HepG2 (cell line): ENCODE data around the gene MC2R. TPM values are rescaled to one million over a fixed set of nuclear protein-coding genes. Genes with fewer than 3 reads are reported as not detected.

ENCODE experiments used
- ATAC-seq: fragments of 200-7000 bp; cut with Tn5 transposase; 3 replicates; pipeline ENCODE4 v1.9.1; 2020; ENCODE audit warnings: mild to moderate bottlenecking, moderate library complexity
- BruUV-seq: library from RNA; stranded (reverse); fragments of 400-500 nt; replicated peaks from 2 replicates; lab custom pipeline; 2021; lab: Mats Ljungman, UMichigan
- CTCF ChIA-PET: fragments of 300-600 bp; formaldehyde crosslinking; extraction: SDS; loops from one replicate; lab custom pipeline; 2021; ENCODE audit warnings: low total read pairs, inconsistent platforms, low intra/inter-chr PET ratio; lab: Yijun Ruan, JAX
- POLR2A ChIA-PET: fragments of 350-600 bp; sonication (Branson Sonifier 250); formaldehyde crosslinking; loops from one replicate; lab custom pipeline; 2020; ENCODE audit warnings: antibody characterized with exemption, inconsistent platforms; lab: Yijun Ruan, JAX
- DNase-seq: peaks from one replicate; pipeline ENCODE4 v3.0.0-alpha.2; 2015; ENCODE audit warnings: low spot score
- FAIRE-seq: peaks from 3 replicates; lab custom pipeline; 2011; peaks lifted over from hg19 to GRCh38; lab: Jason Lieb, UNC
- H2AFZ ChIP-seq: one replicate; pipeline ENCODE4 v1.6.1; 2011; ENCODE audit warnings: low read length, inconsistent platforms
- H3K27ac ChIP-seq: fragments of 300-600 bp; 3 replicates; pipeline ENCODE4 v1.8.0; 2011; ENCODE audit warnings: mixed run types, mild to moderate bottlenecking, mixed read lengths, low read length, inconsistent platforms; ENCODE audit not compliant: insufficient read depth; ENCODE audit errors: extremely low read length
- H3K27me3 ChIP-seq, 2 experiments: fragments of 200-600 bp in 1 of 2; 2 replicates in 1 of 2; 3 replicates in 1 of 2; pipeline versions ENCODE4 v1.6.0 to v1.8.0; 2011; ENCODE audit warnings: low read length in 2 of 2, mild to moderate bottlenecking in 2 of 2, moderate library complexity in 2 of 2, inconsistent platforms in 1 of 2; ENCODE audit not compliant: insufficient read depth in 2 of 2, control insufficient read depth in 1 of 2
- H3K36me3 ChIP-seq, 2 experiments: fragments of 200-600 bp in 1 of 2; replicated peaks in 1 of 2; 2 replicates in 1 of 2; 3 replicates in 1 of 2; pipeline versions ENCODE4 v1.5.1 to v1.8.0; 2011; ENCODE audit warnings: low read length in 2 of 2, inconsistent platforms in 1 of 2; ENCODE audit not compliant: insufficient read depth in 2 of 2, control insufficient read depth in 1 of 2
- H3K4me1 ChIP-seq: 2 replicates; pipeline ENCODE4 v1.5.1; 2012; ENCODE audit warnings: low read length, inconsistent platforms; ENCODE audit not compliant: insufficient read depth
- H3K4me2 ChIP-seq: 2 replicates; pipeline ENCODE4 v1.6.0; 2011; ENCODE audit warnings: low read depth, low read length, inconsistent platforms
- H3K4me3 ChIP-seq, 3 experiments: fragments of 200-600 bp in 1 of 3; sonication (generic), shearing (Covaris generic) in 1 of 3; replicated peaks in 1 of 3; 2 replicates each; pipeline ENCODE4 v1.5.1; 2011 to 2016; ENCODE audit warnings: low read length in 3 of 3, inconsistent platforms in 2 of 3, low read depth in 2 of 3, mild to moderate bottlenecking in 2 of 3, control low read depth in 1 of 3, mixed read lengths in 1 of 3; ENCODE audit not compliant: insufficient read depth in 1 of 3
- H3K79me2 ChIP-seq: one replicate; pipeline ENCODE4 v1.6.1; 2011; ENCODE audit warnings: low read length, inconsistent platforms; ENCODE audit not compliant: insufficient read depth
- H3K9ac ChIP-seq: 2 replicates; pipeline ENCODE4 v1.6.0; 2011; ENCODE audit warnings: mild to moderate bottlenecking, low read depth, low read length, inconsistent platforms; ENCODE audit not compliant: insufficient read depth
- H3K9me3 ChIP-seq: 2 replicates; pipeline ENCODE4 v1.5.1; 2012; ENCODE audit warnings: mild to moderate bottlenecking, low read length
- H4K20me1 ChIP-seq: 2 replicates; pipeline ENCODE4 v1.6.0; 2011; ENCODE audit warnings: inconsistent platforms, mild to moderate bottlenecking, low read length, moderate library complexity; ENCODE audit not compliant: insufficient read depth
- CAMTA2 ChIP-seq: sonication (generic); formaldehyde crosslinking; IDR thresholded peaks from 2 replicates; pipeline ENCODE4 v1.4.0; 2020; ENCODE audit warnings: mild to moderate bottlenecking, missing genetic modification reagents, borderline replicate concordance
- CCAR2 ChIP-seq: fragments of 200-400 bp; formaldehyde crosslinking; optimal IDR thresholded peaks from 2 replicates; pipeline ENCODE3; 2018; ENCODE audit warnings: low read depth, mild to moderate bottlenecking, low read length, moderate library complexity
- FOXM1 ChIP-seq: sonication (generic); formaldehyde crosslinking; IDR thresholded peaks from 2 replicates; pipeline ENCODE4 v1.5.0; 2020; ENCODE audit warnings: missing genetic modification reagents
- FOXP1 ChIP-seq, 2 experiments: fragments of 450-650 bp in 1 of 2; IDR thresholded peaks; 2 replicates each; pipeline ENCODE4 v1.6.1; 2017 to 2018; ENCODE audit warnings: antibody characterized with exemption in 1 of 2
- HMG20B ChIP-seq: conservative IDR thresholded peaks from 2 replicates; pipeline ENCODE4 v1.6.1; 2016; ENCODE audit warnings: missing genetic modification reagents, missing compliant biosample characterization
- HNRNPUL1 ChIP-seq: fragments of 200-400 bp; formaldehyde crosslinking; IDR thresholded peaks from 2 replicates; pipeline ENCODE4 v1.6.1; 2017; ENCODE audit warnings: low read depth, mild to moderate bottlenecking, low read length, moderate library complexity
- HOXA9 ChIP-seq: sonication (generic); formaldehyde crosslinking; IDR thresholded peaks from 2 replicates; pipeline ENCODE4 v1.8.1; 2022; ENCODE audit warnings: missing genetic modification reagents, mild to moderate bottlenecking, moderate library complexity, borderline replicate concordance
- PAF1 ChIP-seq: IDR thresholded peaks from 2 replicates; pipeline ENCODE4 v1.6.1; 2016; ENCODE audit warnings: missing genetic modification reagents, missing compliant biosample characterization
- RBFOX2 ChIP-seq: fragments of 200-400 bp; formaldehyde crosslinking; IDR thresholded peaks from 2 replicates; pipeline ENCODE4 v1.6.1; 2017; ENCODE audit warnings: low read depth, mild to moderate bottlenecking, low read length
- RNF2 ChIP-seq: fragments of 450-650 bp; conservative IDR thresholded peaks from 2 replicates; pipeline ENCODE4 v1.6.1; 2016; ENCODE audit warnings: low read depth
- TEAD3 ChIP-seq: optimal IDR thresholded peaks from 2 replicates; pipeline ENCODE3; 2016; ENCODE audit warnings: borderline replicate concordance
- THAP11 ChIP-seq: IDR thresholded peaks from 2 replicates; pipeline ENCODE4 v1.6.1; 2016; ENCODE audit warnings: missing biosample characterization, missing genetic modification reagents
- ZBTB38 ChIP-seq: sonication (generic); formaldehyde crosslinking; IDR thresholded peaks from 2 replicates; pipeline ENCODE4 v1.5.1; 2020; ENCODE audit warnings: mild to moderate bottlenecking, missing genetic modification reagents
- ZMYM4 ChIP-seq: sonication (generic); formaldehyde crosslinking; IDR thresholded peaks from 2 replicates; pipeline ENCODE4 v1.8.1; 2023; ENCODE audit warnings: mild to moderate bottlenecking, missing genetic modification reagents
- ZNF136 ChIP-seq: sonication (generic); formaldehyde crosslinking; IDR thresholded peaks from 2 replicates; pipeline ENCODE4 v1.8.1; 2022; ENCODE audit warnings: low read depth, mild to moderate bottlenecking, moderate library complexity, missing genetic modification reagents
- ZNF546 ChIP-seq: sonication (generic); formaldehyde crosslinking; conservative IDR thresholded peaks from 2 replicates; pipeline ENCODE4 v1.8.1; 2023; ENCODE audit warnings: mild to moderate bottlenecking, missing genetic modification reagents
- ZNF577 ChIP-seq: sonication (generic); formaldehyde crosslinking; IDR thresholded peaks from 2 replicates; pipeline ENCODE4 v1.4.0; 2020; ENCODE audit warnings: mild to moderate bottlenecking, low read depth, missing genetic modification reagents, borderline replicate concordance
- ZNF776 ChIP-seq: sonication (generic); formaldehyde crosslinking; IDR thresholded peaks from 2 replicates; pipeline ENCODE4 v1.4.0; 2020; ENCODE audit warnings: mild to moderate bottlenecking, missing genetic modification reagents
- WGBS: methylation state at CpG from one replicate; pipeline ENCODE4 v1.1.6; 2017; ENCODE audit warnings: low lambda C conversion rate; 5-methylcytosine and 5-hydroxymethylcytosine counted together
- in situ Hi-C: cut with HindIII; loops from 2 replicates; pipeline ENCODE4 v1.10.0; 2017; ENCODE audit warnings: low pct_unique_long_range_greater_than_20kb; ENCODE audit not compliant: extremely low pct_ligation_motif_present
- intact Hi-C: fragments of 100-400 bp; cut with micrococcal nuclease; formaldehyde crosslinking; loops from one replicate; pipeline ENCODE4 v1.10.0; 2022; ENCODE audit not compliant: unreplicated experiment
- polyA plus RNA-seq, 8 experiments: library from polyadenylated mRNA; depleted of rRNA in 3 of 8; stranded (reverse) in 7 of 8; unstranded in 1 of 8; fragments of >200 nt; fragmentation: Illumina TruSeq in 4 of 8; extraction: Trizol in 4 of 8; gene quantifications; 2 replicates each; pipeline versions ENCODE4 v1.2.1 to v1.2.3, GENCODE V29; 2011 to 2016; ENCODE audit warnings: low read depth in 4 of 8, missing spikeins in 1 of 8, mixed read lengths in 1 of 8; ENCODE audit not compliant: insufficient read depth in 1 of 8
- total RNA-seq, 5 experiments: library from RNA; depleted of rRNA; stranded (reverse); fragments of >200 nt; fragmentation: Illumina TruSeq; extraction: Trizol; gene quantifications; 2 replicates each; pipeline ENCODE4 v1.2.3, GENCODE V29; 2016; ENCODE audit warnings: low read depth in 1 of 5

MC2R gene
- total and polyA plus RNA-seq, 2 of the 13 experiments (the other 11 are each of a cell fraction or from before 2014, with no cell fraction given) = not detected

GRCh38 chr18:13871701-13872100 is 43.6 kb downstream of the MC2R start:
- 16% methylated on average over 13 of the region's 13 CpGs for WGBS
- H3K9ac ChIP-seq = no peak overlapping the region
- H3K9me3 ChIP-seq = no peaks in the 10 kb centered on the region
- in situ Hi-C loops (no loop called here), intact Hi-C loops (no loop called here)
- ChIA-PET CTCF (no interaction called here), POLR2A (no interaction called here)
- FAIRE-seq = no peak
- no peaks in the 10 kb centered on the region for H3K36me3 ChIP-seq
- no peak for ATAC-seq
- no peak overlapping the region for H3K4me2 ChIP-seq
- H3K79me2 ChIP-seq = no peaks in the 10 kb centered on the region
- H3K4me1 ChIP-seq = no peaks in the 10 kb centered on the region
- peaks cover 2 to 60% of the 10 kb centered on the region in 2 experiments; a peak in 4 of 5 replicates for H3K27me3 ChIP-seq
- no peaks in the 10 kb centered on the region for H4K20me1 ChIP-seq
- no peak overlapping the region for H3K27ac ChIP-seq
- no peak overlapping the region for H2AFZ ChIP-seq
- H3K4me3 ChIP-seq = no peak overlapping the region
- TF ChIP-seq ZBTB38 (CRISPR knock-in tag) (no peak), HOXA9 (no peak), CCAR2 (no peak), CAMTA2 (CRISPR knock-in tag) (no peak), FOXP1 (IDR thresholded peaks at IDR 0.05) (no peak), FOXP1 (CRISPR knock-in tag; IDR thresholded peaks at IDR 0.05) (no peak), HNRNPUL1 (no peak), RNF2 (no peak), ZNF577 (no peak)
- DNase-seq = no peak
- no TSS peak for BruUV-seq

DNA sequence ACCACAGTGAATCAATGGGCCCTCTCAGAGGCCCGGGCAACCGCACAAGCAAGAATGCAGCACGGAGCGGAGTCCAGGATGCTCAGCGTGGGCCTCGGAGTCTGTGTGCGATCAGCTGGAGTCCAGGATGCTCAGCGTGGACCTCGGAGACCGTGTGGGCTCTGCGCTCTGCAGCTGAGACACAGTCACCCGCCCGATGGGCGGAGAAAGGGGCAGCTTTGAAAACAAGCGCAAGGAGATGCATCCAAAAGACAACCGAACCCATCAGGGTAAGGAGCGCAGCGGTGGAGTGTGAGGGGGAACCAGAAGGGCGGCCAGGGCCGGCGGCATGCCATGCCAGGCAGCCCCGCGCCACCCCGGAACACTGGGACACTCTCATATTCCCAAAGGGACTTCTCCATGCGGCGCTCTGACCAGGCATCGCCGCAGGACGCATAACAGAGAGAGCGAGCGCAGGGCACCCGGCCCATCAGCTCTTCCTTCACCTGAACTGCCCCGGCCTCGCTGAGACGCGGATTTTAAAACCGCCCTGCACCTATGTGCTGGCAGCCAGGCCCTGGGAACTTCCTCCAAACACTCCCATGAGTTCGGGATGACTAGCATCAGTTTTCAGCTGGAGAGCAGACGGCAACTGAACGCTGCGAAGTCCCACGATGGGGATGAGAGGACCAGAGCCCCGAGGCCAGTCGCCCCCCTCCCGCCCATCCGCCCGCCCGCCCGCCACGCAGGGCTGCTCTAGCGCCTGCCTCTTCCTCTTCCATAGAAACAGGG is 46.6 kb downstream of the MC2R start:
- CTCF ChIA-PET = no interaction called here
- BruUV-seq = no TSS peak
- no peaks in the 10 kb centered on the region for H3K4me1 ChIP-seq
- H3K4me3 ChIP-seq = no peak overlapping the region
- no peaks in the 10 kb centered on the region for H3K79me2 ChIP-seq
- no peaks in the 10 kb centered on the region for H3K9me3 ChIP-seq
- ATAC-seq = no peak; the same call in 2 of the 3 replicates
- H3K36me3 ChIP-seq = no peaks in the 10 kb centered on the region
- WGBS = 18% methylated on average over 12 of the region's 51 CpGs
- in situ Hi-C loops = no loop called here
- no peak for FAIRE-seq
- no peak overlapping the region for H2AFZ ChIP-seq
- intact Hi-C loops = no loop called here
- peaks cover 2 to 63% of the 10 kb centered on the region in 2 experiments; a peak in 3 of 5 replicates for H3K27me3 ChIP-seq
- H3K27ac ChIP-seq = no peak overlapping the region
- H4K20me1 ChIP-seq = no peaks in the 10 kb centered on the region
- H3K9ac ChIP-seq = no peak overlapping the region
- no peak overlapping the region for H3K4me2 ChIP-seq
- POLR2A ChIA-PET = no interaction called here
- TF ChIP-seq ZNF776 (CRISPR knock-in tag) = no peak
- no peak for TF ChIP-seq CAMTA2 (CRISPR knock-in tag)
- TF ChIP-seq HMG20B (CRISPR knock-in tag) = no peak
- no peak for TF ChIP-seq ZMYM4 (CRISPR knock-in tag)
- TF ChIP-seq ZNF546 (CRISPR knock-in tag) = no peak
- TF ChIP-seq THAP11 (CRISPR knock-in tag) = no peak
- no peak for TF ChIP-seq TEAD3
- no peak for TF ChIP-seq RBFOX2
- TF ChIP-seq FOXM1 (CRISPR knock-in tag) = no peak
- TF ChIP-seq ZNF136 (CRISPR knock-in tag) = no peak
- TF ChIP-seq PAF1 (CRISPR knock-in tag) = no peak
- TF ChIP-seq, all 625 proteins: peak for 0
- no peak for DNase-seq
